ENCODE results near the gene NHP2. TPM values are rescaled to one million over a fixed set of nuclear protein-coding genes. Genes with fewer than 3 reads are reported as not detected.

NHP2 gene
- total RNA-seq, 1 experiment from 2014 or later = 322 TPM

- POLR2A ChIA-PET = no interaction called here
- intact Hi-C loops (cut with micrococcal nuclease) = no loop called here
- Mint-ChIP-seq H3K9me3 (ENCODE audit: unreplicated experiment) (no peaks in the 10 kb centered on the region), H3K27me3 (ENCODE audit: insufficient read depth, unreplicated experiment) (no peaks in the 10 kb centered on the region), H3K36me3 (ENCODE audit: insufficient read depth, unreplicated experiment) (no peaks in the 10 kb centered on the region), H3K4me3 (ENCODE audit: unreplicated experiment) (peak overlapping the region; percentile 9), H3K4me1 (ENCODE audit: insufficient read depth, unreplicated experiment) (peaks cover 27% of the 10 kb centered on the region), H3K27ac (ENCODE audit: low read depth, unreplicated experiment) (no peak overlapping the region)
- CTCF ChIA-PET = interaction anchor here (0.7 to 8.7 kb wide), 4 partner anchors 32 to 99 kb away, joined by 3 to 55 read pairs (median 4); no protein-coding TSS in a partner anchor
- peak; percentile 56 for DNase-seq (ENCODE audit: unreplicated experiment)
- no TSS peak for BruUV-seq (replicated peaks)
- no peak for TF ChIP-seq CTCF (IDR thresholded peaks at IDR 0.05; ENCODE audit: unreplicated experiment)
Observed at GRCh38 chr5:178108446-178108845, 45.2 kb downstream of the NHP2 start.

- peaks cover 27% of the 10 kb centered on the region for H3K4me1 Mint-ChIP-seq (ENCODE audit: insufficient read depth, unreplicated experiment)
- ChIA-PET POLR2A (interaction anchor here (0.8 to 1.2 kb wide), 2 partner anchors 30 to 38 kb away, joined by 3 read pairs; no protein-coding TSS in a partner anchor), CTCF (interaction anchor here (0.6 to 8.7 kb wide), 6 partner anchors 12 to 89 kb away, joined by 3 to 55 read pairs (median 3); no protein-coding TSS in a partner anchor)
- TF ChIP-seq CTCF (IDR thresholded peaks at IDR 0.05; ENCODE audit: unreplicated experiment) = no peak
- H3K36me3 Mint-ChIP-seq (ENCODE audit: insufficient read depth, unreplicated experiment) = no peaks in the 10 kb centered on the region
- no peaks in the 10 kb centered on the region for H3K9me3 Mint-ChIP-seq (ENCODE audit: unreplicated experiment)
- H3K27ac Mint-ChIP-seq (ENCODE audit: low read depth, unreplicated experiment) = no peak overlapping the region
- no peak for DNase-seq (ENCODE audit: unreplicated experiment)
- intact Hi-C loops (cut with micrococcal nuclease) = no loop called here
- BruUV-seq (replicated peaks) = no TSS peak
- peak overlapping the region; percentile 9 for H3K4me3 Mint-ChIP-seq (ENCODE audit: unreplicated experiment)
- no peaks in the 10 kb centered on the region for H3K27me3 Mint-ChIP-seq (ENCODE audit: insufficient read depth, unreplicated experiment)
Observed at GRCh38 chr5:178107756-178108310, 45.9 kb downstream of the NHP2 start.

- no peak for TF ChIP-seq CTCF (IDR thresholded peaks at IDR 0.05; ENCODE audit: unreplicated experiment)
- Mint-ChIP-seq H3K27ac (ENCODE audit: low read depth, unreplicated experiment) (no peak overlapping the region), H3K4me1 (ENCODE audit: insufficient read depth, unreplicated experiment) (peaks cover 27% of the 10 kb centered on the region), H3K27me3 (ENCODE audit: insufficient read depth, unreplicated experiment) (no peaks in the 10 kb centered on the region), H3K9me3 (ENCODE audit: unreplicated experiment) (no peaks in the 10 kb centered on the region), H3K4me3 (ENCODE audit: unreplicated experiment) (no peak overlapping the region), H3K36me3 (ENCODE audit: insufficient read depth, unreplicated experiment) (no peaks in the 10 kb centered on the region)
- BruUV-seq (replicated peaks) = no TSS peak
- ChIA-PET POLR2A (interaction anchor here (1.2 to 1.9 kb wide), 2 partner anchors 29 to 31 kb away, joined by 3 to 4 read pairs; no protein-coding TSS in a partner anchor), CTCF (interaction anchor here (0.6 to 8.7 kb wide), 6 partner anchors 16 to 472 kb away, joined by 3 to 55 read pairs (median 4); no protein-coding TSS in a partner anchor)
- DNase-seq (ENCODE audit: unreplicated experiment) = peak; percentile 74
- intact Hi-C loops (cut with micrococcal nuclease) = no loop called here
Observed at GRCh38 chr5:178106556-178107239, 47.0 kb downstream of the NHP2 start.

- POLR2A ChIA-PET = interaction anchor here (0.6 to 1.9 kb wide), 2 partner anchors 28 to 1691 kb away, joined by 3 to 4 read pairs; no protein-coding TSS in a partner anchor
- Mint-ChIP-seq H3K27ac (ENCODE audit: low read depth, unreplicated experiment) (no peak overlapping the region), H3K4me1 (ENCODE audit: insufficient read depth, unreplicated experiment) (peaks cover 27% of the 10 kb centered on the region), H3K4me3 (ENCODE audit: unreplicated experiment) (no peak overlapping the region), H3K27me3 (ENCODE audit: insufficient read depth, unreplicated experiment) (no peaks in the 10 kb centered on the region), H3K36me3 (ENCODE audit: insufficient read depth, unreplicated experiment) (no peaks in the 10 kb centered on the region), H3K9me3 (ENCODE audit: unreplicated experiment) (no peaks in the 10 kb centered on the region)
- no peak for TF ChIP-seq CTCF (IDR thresholded peaks at IDR 0.05; ENCODE audit: unreplicated experiment)
- intact Hi-C loops (cut with micrococcal nuclease) = no loop called here
- CTCF ChIA-PET = interaction anchor here (0.6 to 8.7 kb wide), 5 partner anchors 15 to 472 kb away, joined by 3 to 55 read pairs (median 4); no protein-coding TSS in a partner anchor
- DNase-seq (ENCODE audit: unreplicated experiment) = no peak
- no TSS peak for BruUV-seq (replicated peaks)
Observed at GRCh38 chr5:178106086-178106485, 47.6 kb downstream of the NHP2 start.
